Heart left ventricle (tissue), 13 donors: ENCODE data around the gene RAB5A.

Experiments
- POLR2A ChIP-seq, 2 donors: fragments of 450-650 bp; IDR thresholded peaks; one replicate each; pipeline ENCODE4 v1.6.1; 2017; ENCODE audit warnings: antibody characterized with exemption in 2 of 2, mild to moderate bottlenecking in 2 of 2, moderate library complexity in 2 of 2
- TF ChIP-seq, protein P1 (sequence below), 12 donors: fragments of 200-600 bp; sonication (generic) in 4 of 12; IDR thresholded peaks; one replicate each; pipeline versions ENCODE4 v1.5.0 to v1.8.0; 2018 to 2022; ENCODE audit warnings: antibody characterized with exemption in 12 of 12, mild to moderate bottlenecking in 5 of 12
- donor health status: ischemic (EF 13 %, LVEDD 7.1; RV severe dilation, severe dysfunction).
- donor health status: DM: no; HTN: yes; CAD: no.
- donor health status: DM: no; HTN: no; CAD: no.
- donor health status: ischemic (EF 25% LVEDD 6.9; RV normal size, moderate dysfunction).
- donor health status: ischemic (EF 25% LVEDD 5.7; RV mildly dilated, moderate dysfunction).
- donor health status: ischemic (EF 35%, LVEDD 5.7; RV mildly dilated, moderate dysfunction).
- donor health status: nonischemic (EF 11% LVEDD 7.7; RV severe dilation, severe dysfunction).
- donor health status: DM: yes; HTN: yes; CAD: no.
- donor health status: PGD.
- donor health status: ischemic (EF 29% LVEDD 5.4; RV normal size, mild dysfunction).
- donor health status: nonischemic (EF 23%, LVEDD 6.1; RV moderate dilation, normal function).

DNA sequence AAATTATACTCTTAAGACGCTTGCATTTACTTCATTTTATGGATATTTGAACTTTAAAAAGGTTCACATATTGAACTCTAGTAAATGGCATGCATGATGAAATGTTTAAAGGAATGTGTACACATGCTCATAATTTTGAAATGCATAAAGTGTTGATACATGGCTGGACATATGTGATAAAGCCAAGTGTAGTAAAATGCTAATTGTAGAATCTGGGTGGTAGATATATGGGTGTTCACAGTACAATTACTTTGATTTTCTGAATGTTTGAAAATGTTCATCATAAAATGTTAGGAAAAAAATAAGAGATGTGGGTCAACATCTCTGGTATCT lies 8.6 kb upstream of the RAB5A start:
- TF ChIP-seq POLR2A (IDR thresholded peaks at IDR 0.05): no peak
- TF ChIP-seq, protein P1, sequence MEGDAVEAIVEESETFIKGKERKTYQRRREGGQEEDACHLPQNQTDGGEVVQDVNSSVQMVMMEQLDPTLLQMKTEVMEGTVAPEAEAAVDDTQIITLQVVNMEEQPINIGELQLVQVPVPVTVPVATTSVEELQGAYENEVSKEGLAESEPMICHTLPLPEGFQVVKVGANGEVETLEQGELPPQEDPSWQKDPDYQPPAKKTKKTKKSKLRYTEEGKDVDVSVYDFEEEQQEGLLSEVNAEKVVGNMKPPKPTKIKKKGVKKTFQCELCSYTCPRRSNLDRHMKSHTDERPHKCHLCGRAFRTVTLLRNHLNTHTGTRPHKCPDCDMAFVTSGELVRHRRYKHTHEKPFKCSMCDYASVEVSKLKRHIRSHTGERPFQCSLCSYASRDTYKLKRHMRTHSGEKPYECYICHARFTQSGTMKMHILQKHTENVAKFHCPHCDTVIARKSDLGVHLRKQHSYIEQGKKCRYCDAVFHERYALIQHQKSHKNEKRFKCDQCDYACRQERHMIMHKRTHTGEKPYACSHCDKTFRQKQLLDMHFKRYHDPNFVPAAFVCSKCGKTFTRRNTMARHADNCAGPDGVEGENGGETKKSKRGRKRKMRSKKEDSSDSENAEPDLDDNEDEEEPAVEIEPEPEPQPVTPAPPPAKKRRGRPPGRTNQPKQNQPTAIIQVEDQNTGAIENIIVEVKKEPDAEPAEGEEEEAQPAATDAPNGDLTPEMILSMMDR (IDR thresholded peaks at IDR 0.05): no peak
